Neutrophil (primary cell): ENCODE measurements around the gene MYH9.

Experiments
- H3K27ac ChIP-seq: fragments of 200-600 bp; sonication (generic); 2 replicates; pipeline ENCODE4 v1.5.1; 2016; ENCODE audit warnings: mild to moderate bottlenecking, moderate library complexity
- H3K27me3 ChIP-seq: fragments of 200-600 bp; sonication (generic); 2 replicates; pipeline ENCODE4 v1.6.0; 2016; ENCODE audit warnings: mild to moderate bottlenecking
- H3K36me3 ChIP-seq: fragments of 200-600 bp; sonication (generic); 2 replicates; pipeline ENCODE4 v1.5.1; 2017
- H3K4me1 ChIP-seq, 2 experiments: fragments of 200-600 bp in 1 of 2; sonication (generic) in 1 of 2; 1 replicate in 1 of 2; 2 replicates in 1 of 2; pipeline versions ENCODE4 v1.5.1 to v1.6.1; 2013 to 2016; ENCODE audit warnings: low read depth in 1 of 2, low read length in 1 of 2, mild to moderate bottlenecking in 1 of 2, moderate library complexity in 1 of 2; ENCODE audit not compliant: control insufficient read depth in 1 of 2, insufficient read depth in 1 of 2
- H3K4me3 ChIP-seq, 2 experiments: fragments of 200-600 bp in 1 of 2; sonication (generic) in 1 of 2; 1 replicate in 1 of 2; 2 replicates in 1 of 2; pipeline ENCODE4 v1.5.1; 2013 to 2016; ENCODE audit warnings: low read depth in 1 of 2, low read length in 1 of 2, mild to moderate bottlenecking in 1 of 2, moderate library complexity in 1 of 2
- H3K9me3 ChIP-seq: fragments of 200-600 bp; sonication (generic); 2 replicates; pipeline ENCODE4 v1.5.1; 2016
- TF ChIP-seq, protein P1 (sequence below): fragments of 200-600 bp; sonication (generic); IDR thresholded peaks from 2 replicates; pipeline ENCODE4 v1.5.1; 2016; ENCODE audit warnings: antibody characterized with exemption

MYH9 gene

DNA sequence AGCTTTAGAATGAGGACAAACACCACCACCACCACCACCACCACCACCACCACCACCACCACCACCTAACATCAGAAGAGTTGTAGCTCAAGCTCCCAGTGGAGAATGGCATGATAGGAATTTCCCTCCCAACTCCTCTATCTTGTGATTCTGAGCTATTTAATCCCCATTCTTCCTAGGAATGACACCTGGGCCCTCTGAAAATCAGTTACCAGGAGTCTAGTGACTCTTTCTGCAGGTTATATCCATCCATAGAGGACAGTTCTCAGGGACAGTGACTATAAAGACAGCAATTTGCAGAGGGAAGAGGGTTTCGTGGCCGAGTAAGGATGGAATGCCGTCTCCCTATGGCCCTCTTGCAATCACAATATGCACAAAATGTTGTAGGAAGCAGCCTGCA is 27.8 kb downstream of the MYH9 start:
- Histone ChIP-seq H3K9me3 (no peaks in the 10 kb centered on the region), H3K4me3 (no peak overlapping the region), H3K4me1 (peaks cover 97 to 98% of the 10 kb centered on the region in 2 experiments), H3K36me3 (peaks cover 31% of the 10 kb centered on the region), H3K27me3 (no peaks in the 10 kb centered on the region), H3K27ac (peak overlapping the region; percentile 91)
- TF ChIP-seq, protein P1, sequence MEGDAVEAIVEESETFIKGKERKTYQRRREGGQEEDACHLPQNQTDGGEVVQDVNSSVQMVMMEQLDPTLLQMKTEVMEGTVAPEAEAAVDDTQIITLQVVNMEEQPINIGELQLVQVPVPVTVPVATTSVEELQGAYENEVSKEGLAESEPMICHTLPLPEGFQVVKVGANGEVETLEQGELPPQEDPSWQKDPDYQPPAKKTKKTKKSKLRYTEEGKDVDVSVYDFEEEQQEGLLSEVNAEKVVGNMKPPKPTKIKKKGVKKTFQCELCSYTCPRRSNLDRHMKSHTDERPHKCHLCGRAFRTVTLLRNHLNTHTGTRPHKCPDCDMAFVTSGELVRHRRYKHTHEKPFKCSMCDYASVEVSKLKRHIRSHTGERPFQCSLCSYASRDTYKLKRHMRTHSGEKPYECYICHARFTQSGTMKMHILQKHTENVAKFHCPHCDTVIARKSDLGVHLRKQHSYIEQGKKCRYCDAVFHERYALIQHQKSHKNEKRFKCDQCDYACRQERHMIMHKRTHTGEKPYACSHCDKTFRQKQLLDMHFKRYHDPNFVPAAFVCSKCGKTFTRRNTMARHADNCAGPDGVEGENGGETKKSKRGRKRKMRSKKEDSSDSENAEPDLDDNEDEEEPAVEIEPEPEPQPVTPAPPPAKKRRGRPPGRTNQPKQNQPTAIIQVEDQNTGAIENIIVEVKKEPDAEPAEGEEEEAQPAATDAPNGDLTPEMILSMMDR: no peak

DNA sequence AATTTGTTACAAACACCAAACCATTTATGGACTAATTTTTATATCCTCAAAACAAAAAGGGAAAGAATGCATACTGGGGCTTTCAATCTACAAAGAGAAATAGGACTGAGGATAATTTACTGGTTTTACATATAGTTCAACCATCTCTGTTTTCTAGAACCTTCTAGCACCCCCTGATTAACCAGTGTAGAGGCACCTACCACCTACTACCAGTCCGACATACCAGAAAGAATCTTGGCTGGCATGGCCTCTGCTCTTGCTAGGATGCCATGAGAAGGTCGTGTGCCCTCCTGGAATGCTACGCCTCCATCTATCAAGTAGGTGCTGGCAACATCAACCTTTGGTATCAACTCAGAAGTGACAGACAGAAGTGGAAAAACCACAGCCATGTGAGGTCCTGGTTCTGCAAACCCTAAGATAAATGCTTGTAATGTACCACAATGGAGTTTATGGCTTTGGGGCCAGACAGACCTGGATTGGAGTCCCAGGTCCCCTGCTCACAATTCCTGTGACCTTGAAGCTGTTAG is 28.2 kb downstream of the MYH9 start:
- TF ChIP-seq, protein P1: no peak
- Histone ChIP-seq H3K36me3 (peaks cover 31% of the 10 kb centered on the region), H3K4me3 (peak overlapping the region in 1 of 2 experiments; percentile 17), H3K27ac (peak overlapping the region; percentile 91), H3K4me1 (peaks cover 97 to 98% of the 10 kb centered on the region in 2 experiments), H3K9me3 (no peaks in the 10 kb centered on the region), H3K27me3 (no peaks in the 10 kb centered on the region)

DNA sequence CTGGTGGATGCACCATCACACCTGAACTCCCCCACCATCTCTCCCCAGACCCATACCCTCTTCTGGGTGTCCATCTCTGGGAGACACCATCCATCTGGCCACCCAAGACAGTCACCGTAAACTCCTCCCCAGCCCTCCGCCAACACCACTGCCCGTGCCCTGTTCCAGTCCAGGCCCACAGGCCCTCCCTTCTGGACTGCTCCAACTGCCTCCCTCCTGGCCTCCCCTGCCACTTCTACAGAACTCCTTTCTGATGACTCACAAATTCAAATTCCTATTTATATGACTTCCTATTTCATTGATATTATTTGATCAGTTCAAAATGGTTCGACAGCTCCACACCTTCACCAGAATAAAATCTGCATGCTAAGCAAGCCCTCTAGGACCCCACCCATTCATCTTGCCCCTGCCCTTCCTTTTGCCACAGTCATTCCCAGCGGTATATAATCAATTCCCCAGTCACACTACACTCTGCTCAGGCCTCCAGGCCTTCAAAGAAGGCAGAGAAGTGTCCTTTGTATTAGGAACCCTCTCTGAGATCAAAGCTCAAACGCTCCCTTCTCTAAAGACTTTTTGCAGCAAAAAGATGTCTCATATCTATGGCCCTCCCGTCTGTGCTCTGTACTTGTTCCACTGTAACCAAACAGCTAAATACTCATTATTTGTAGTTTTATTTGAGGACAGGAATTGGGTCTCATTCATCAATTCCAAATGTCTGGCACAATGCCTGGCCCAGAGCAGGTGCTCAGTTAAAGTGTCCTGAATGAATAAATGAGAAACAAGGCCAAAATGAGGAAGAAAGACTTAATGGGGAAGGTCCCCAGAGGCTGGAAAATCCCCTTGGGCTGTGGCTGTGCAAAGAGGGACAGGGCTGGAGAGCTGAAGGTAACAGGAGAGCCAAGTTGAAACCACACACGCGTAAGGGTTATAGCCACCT is 29.0 kb downstream of the MYH9 start:
- H3K36me3 ChIP-seq: peaks cover 24% of the 10 kb centered on the region
- peaks cover 97% of the 10 kb centered on the region in 2 experiments for H3K4me1 ChIP-seq
- TF ChIP-seq, protein P1: no peak

DNA sequence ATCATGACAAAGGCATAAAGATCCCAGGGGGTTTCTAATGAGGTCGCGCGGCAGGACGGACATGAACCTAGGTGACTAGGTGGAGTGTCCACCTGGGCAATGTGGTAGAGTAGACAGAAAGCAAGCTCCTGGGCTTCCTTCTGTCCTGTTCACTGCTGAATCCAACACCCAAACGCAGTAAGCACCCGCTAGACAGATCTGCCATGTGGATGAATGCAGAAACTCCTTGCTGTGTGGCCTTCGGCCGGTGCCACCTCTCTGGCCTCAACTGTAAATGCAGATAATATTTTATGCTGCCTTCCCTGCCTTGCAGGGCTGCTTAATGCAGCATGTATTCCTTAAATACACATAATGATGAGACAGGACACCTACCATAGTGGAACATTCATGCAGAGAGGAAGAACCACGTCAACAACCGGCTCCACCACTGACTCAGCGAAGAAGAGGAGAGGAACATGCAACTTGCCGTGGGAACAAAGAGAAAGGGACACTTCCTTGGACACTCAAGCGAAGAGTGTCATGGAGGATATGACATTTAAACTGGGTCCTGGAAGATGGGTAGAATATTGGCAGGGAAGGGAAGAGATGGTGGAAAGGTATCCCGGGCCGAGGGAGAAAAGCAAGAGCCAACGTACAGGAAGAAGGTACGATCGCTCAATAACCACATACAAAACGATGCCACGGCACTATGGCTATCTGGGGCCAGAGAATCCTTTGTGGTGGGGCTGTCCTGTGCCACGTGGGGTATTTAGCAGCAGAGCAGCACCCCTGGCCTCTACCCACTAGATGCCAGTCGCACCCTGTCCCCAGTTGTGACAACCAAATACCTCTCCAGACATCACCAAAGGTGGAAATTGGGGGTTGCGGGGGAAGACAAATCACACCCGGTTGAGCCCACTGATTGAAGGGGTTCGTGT is 30.8 kb downstream of the MYH9 start:
- Histone ChIP-seq H3K4me1 (peaks cover 89 to 97% of the 10 kb centered on the region in 2 experiments), H3K27ac (peak overlapping the region; percentile 91), H3K27me3 (no peaks in the 10 kb centered on the region), H3K4me3 (peak overlapping the region; percentile 18 to 35), H3K36me3 (peaks cover 28% of the 10 kb centered on the region), H3K9me3 (no peaks in the 10 kb centered on the region)
- TF ChIP-seq, protein P1: no peak

More for the DNA sequence above, 29.0 kb downstream of the MYH9 start:
- Histone ChIP-seq H3K4me3 (peak overlapping the region in 1 of 2 experiments; percentile 17), H3K27me3 (no peaks in the 10 kb centered on the region), H3K27ac (peak overlapping the region; percentile 91), H3K9me3 (no peaks in the 10 kb centered on the region)

DNA sequence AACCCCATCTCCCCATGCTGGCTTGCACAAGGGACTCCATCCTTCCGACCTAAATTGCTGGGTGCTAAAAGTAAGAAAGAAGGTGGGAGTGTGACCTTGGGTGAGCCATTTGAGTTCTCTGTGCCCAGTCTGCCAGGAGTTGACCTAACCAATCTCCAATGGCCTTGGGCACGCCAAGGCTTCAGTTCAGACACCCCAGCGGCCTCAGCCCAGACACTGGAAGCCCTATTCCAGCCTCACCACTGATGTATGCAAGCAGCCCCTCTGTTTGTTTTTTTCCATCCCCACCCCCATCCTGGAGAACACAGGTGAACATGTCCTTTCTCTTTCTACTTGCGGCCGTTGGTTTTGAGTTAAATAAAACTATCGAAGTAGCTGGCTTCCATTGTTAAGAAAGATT is 31.9 kb downstream of the MYH9 start:
- Histone ChIP-seq H3K4me3 (no peak overlapping the region), H3K9me3 (no peaks in the 10 kb centered on the region), H3K36me3 (peaks cover 25% of the 10 kb centered on the region), H3K4me1 (peaks cover 89 to 97% of the 10 kb centered on the region in 2 experiments), H3K27me3 (no peaks in the 10 kb centered on the region), H3K27ac (peak overlapping the region; percentile 91)
- TF ChIP-seq, protein P1: no peak
